GM10847 (cell line): Measurements from ENCODE around the gene FER1L5.

Experiments
- POLR2A ChIP-seq: IDR thresholded peaks from 2 replicates; pipeline ENCODE4 v1.6.1; 2011; ENCODE audit not compliant: insufficient read length; ENCODE audit errors: extremely low read depth

The FER1L5 gene

DNA sequence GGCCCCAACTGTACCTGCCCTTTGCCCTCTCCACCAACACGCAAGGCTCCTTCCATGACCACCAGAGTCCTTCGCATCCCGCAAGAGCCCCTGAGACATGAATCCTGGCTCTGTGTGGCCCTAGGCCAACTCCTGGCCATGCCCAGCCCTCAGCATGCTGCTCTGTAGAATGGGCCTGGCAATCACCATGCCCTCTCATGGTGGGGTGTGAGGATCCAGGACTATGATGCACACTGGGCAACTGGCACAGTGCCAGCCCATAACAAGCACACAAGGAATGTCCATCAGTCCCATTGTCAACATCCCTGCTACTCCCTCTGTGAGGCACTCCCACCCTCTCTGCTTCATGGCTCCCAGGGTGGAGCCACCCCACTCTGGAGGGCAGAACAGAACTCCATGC is 44.7 kb downstream of the FER1L5 start:
- TF ChIP-seq POLR2A: no peak

DNA sequence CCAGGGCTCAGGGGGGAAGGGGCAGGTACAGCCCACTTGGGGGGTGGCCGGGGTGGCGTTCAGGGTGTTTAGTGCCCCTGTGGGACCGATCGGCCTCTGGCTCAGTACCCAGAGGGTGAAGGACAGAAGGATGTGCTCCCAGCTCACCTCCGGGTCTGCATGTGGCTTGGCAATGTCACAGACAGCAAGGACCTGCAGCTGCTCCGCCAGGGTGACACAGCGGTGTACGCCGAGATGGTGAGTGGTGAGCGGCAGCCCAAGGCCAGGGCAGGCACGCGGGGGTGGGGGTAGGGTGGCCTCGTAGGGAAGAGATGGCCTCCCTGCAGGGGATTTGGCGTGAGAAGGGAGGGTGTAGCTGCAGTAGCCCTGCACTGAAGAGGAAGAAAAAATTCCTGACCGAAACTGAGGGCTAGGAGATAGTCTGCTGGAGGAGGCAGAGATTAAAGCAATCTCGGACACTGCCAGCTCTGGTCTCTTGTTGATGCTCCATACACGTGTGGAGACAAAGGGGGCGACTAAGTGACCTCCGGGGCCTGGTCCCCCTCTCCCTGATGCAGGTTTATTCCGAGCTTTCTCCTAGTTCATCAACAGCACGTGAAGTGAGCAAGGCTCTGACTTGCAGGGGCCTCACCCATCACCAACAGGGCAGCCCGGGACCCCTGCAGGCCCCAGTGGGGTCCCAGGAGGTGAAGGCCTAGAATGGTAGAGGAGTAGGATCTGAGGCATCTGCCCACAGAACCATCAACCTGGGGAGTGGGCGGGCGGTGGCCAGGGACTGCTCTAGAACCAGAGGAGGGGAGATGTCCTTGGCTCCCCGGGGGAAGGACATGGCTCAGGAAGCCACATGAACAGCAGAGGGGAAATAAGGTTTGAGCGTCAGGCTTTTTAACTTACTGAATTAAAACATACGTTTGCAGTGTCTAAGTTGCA is 45.4 kb downstream of the FER1L5 start:
- no peak for TF ChIP-seq POLR2A

DNA sequence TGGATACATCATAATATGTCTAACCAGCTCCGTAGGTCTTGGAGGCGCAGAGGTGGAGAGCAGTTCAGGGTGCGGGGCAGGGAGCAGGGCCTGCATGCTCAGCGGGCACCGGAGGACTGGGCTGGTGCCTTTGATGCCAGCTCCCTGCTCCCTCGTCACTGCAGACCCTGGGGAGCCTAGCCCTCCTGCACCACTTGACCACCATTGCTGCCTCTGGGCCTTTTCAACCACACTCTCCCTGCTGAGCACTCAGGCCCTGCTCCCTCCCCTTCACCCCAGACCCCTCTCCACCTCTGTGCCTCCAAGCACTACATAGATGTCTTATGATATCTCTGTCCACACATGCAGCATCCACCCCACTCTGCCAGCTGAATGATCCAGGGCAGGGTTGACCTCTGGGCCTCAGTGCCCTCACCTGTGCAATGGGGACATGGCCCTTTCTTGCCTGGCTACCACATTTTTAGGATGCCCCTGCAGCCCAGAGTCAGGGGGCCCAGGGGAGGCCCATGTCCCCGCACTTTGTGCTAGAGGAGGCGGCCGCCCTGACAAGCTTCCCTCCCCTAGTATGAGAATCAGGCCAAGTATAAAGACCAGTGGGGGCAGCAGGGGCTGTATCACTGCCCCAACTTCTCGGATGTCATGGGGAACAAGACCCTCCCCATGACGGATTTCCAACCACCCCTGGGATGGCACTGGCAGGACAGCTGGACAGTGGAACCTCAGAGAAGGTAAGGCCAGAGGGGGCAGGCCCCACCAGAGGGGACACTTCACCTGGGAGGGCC is 46.3 kb downstream of the FER1L5 start:
- no peak for TF ChIP-seq POLR2A

DNA sequence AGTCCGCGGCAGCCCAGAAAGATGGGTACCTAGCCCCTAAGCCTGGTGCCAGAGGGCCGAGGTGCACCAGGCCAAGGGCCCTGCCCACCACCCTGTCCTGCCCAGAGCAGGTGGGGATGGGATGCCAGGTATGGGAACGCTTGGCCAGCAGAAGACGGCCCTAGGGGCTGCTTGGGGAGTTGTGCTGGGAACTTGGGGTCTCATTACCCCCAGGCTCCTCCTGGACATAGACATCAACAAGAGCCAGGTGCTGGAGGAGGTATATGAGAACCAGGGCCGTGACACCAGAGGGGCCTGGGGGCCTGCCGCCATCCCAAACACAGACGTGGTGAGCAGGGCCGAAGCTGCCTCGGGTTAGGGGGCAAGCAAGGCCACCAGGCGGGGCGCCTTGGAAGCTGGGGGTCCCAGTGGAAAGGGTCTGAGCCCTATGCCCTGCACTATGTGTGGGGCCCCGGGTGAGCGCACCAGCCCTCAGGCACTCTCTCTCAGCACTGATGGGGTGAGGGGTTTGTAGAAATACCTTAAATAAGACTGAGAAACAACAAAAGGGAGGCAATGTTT is 46.9 kb downstream of the FER1L5 start:
- no peak for TF ChIP-seq POLR2A

DNA sequence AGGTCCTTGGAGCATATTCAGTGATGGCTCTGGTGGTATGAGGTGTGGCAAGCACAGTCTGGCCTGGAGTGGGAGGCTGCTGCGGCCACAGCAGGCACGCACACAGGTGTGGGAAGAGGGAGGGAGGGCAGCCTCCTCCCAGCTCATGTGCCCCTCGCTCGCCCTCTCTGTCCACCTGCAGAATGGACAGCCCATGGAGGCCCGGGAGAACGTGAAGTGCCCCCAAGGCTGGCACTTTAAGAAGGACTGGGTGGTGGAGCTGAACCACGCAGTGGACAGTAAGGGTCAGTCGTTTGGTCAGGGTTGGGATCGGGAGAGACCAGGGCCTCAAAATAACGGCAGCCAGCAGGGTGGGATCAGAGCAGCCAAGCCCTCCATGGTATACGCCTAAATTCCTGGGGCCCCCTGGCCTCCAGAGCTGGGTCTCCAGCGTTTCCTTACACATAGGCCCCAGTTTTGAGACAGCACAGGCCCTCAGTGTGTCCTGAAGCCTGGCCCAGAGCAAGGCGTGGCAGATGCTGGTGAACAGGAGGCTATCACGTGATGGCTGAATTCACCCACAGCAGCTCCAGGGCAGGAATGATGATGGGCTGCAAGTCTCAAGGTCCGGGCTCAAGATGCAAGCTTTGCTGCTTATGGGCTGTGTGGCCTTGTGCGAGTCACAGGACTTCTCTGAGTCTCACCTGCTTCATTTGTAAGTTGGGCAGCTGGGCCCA is 47.9 kb downstream of the FER1L5 start:
- TF ChIP-seq POLR2A: no peak

DNA sequence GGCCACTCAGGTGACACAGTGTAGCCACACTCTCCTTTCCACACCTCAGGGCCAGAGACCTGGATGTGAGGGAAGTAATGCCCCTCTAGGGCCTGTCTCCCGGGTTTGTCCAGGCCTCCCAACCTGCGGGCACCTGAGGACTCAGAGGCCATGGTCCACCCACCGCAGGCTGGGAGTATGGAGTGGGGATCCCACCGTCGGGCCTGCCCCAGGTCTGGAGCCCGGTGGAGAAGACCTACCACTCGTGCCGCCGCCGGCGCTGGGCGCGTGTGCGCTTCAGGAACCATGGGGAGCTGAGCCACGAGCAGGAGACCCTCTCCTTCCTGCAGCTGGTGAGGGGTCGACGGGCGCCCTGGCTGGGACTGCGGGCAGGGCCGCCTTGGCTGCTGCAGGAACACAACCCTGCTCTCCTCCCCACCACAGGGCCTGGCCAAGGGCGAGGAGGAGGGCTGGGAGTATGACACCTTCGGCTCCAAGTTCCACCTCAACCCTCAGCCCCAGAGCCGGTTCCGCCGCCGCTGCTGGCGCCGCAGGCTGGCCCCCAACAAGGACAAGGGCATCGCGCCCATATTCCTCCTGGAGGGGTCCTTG is 48.6 kb downstream of the FER1L5 start:
- no peak for TF ChIP-seq POLR2A

DNA sequence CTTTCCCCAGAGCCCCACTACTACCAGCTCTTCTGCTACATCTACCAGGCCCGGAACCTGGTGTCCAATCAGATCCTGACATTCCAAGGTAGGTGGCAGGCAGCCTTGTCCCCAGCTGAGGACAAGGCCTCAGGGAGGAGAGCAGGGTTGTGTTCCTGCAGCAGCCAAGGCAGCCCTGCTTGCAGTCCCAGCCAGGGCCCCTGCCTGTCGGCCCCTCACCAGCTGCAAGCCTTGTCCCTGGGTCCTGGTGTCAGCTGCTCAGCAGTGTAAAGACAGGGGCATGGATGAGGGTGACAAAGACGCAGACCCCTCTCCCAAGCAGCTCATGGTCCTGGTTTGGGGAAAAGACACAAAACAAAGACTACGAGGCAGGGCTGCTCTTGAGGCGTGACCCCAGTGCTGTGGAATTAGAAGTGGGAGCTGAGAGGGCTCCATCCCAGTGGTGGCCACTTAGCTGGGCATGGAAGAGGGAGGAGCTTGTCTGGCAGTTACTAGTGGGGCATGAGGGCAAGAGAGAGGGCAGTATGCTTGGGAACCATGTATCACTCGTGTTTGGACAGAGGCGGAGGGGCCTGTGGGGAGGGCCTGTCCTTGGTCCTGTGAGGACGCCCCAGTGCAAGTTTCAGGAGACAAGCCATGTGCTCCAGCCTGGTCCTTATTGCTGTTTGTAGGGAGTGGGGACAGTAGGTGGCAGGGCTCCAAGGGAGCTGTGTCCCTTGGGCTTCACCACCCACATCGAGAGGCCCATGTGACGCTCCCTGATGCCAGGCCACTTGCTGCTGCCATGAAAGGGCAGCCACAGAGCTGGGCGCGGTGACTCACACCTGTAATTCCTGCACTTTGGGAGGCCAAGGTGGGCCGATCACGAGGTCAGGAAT is 49.8 kb downstream of the FER1L5 start:
- no peak for TF ChIP-seq POLR2A

DNA sequence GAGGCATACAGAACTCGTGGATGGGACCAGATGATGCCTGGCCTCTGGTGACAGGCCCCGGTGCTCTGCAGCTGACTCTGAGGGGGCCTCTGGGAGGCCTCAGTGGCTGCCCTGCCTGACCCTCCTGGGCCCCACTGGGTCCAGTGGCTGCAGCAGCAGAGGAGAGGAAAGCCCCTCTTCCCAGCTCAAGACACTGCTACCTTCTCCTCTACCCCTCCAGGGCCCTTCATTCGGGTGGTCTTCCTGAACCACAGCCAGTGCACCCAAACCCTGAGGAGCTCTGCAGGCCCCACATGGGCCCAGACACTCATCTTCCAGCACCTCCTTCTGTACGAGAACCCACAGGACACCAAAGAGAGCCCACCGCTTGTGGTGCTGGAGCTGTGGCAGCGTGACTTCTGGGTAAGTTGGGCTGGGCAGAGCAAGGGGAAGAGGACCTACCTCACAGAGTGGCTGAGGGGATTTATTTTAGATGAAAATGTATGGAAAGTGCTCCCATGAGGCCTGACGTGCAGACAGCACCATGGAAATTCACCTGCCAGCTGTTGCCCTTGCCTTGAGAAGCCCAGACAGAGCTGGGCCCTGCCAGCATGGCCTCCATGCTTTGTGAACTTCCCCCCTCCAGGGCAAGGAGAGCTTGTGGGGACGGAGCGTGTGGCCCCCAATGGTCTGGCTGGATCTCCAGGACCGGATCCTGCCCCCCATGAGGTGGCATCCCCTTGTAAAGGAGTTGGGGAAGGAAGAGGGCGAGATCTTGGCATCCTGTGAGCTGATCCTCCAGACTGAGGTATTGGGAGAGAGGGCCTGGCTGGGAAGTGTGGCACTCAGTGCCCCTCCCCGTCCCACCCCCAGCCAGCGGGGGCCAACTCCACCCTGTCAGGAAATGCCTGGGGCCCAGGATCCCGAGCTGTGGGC is 51.0 kb downstream of the FER1L5 start:
- TF ChIP-seq POLR2A: no peak

DNA sequence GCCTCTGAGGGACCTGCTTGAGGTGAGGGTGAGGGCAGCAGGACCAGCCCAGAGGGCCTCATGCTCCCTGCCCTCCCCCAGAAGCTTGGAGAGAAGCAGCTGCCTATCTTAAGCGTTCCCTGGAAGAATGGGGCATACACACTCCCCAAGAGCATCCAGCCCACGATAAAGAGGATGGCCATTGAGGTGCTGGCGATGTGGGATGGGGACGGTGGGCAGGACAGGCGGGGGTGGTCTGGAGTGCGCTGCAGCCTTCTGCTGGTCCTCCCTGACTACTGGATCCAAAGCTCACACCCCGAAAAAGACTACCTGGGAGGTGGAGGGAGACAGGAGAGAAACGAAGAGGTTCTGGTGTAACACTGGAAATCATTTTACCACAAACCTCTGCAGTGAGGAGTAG is 51.7 kb downstream of the FER1L5 start:
- TF ChIP-seq POLR2A: no peak

DNA sequence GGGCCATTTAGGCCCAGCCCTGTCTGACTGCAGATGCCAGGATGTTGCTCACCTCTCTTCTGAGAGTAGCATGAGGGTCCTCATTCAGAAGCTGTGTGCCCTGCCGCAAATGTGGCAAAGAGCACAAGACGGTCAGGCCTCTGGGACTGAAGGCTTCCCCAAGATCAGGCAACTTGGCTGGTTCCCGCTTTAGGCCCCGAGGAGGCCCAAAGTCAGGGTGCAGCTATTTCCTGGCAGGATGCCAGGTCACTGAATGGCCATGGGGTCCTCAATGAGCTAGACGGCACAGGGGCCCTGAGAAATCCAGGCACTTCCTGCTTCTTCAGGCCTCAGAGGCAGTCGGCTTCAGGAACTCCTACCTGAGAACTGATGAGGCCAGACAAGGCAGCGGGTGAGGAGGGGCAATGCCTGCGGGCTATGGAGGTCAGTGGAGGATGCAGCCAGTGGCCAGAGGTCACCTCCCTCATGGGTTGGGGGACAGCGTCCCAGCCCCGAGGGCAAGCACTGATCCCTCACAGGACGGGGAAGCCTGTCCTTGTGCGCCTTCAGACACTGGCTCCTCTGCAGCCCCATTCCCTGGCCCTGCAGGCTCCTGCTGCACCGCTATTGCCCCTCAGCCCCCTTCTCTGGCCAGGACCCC is 52.4 kb downstream of the FER1L5 start:
- TF ChIP-seq POLR2A: no peak

DNA sequence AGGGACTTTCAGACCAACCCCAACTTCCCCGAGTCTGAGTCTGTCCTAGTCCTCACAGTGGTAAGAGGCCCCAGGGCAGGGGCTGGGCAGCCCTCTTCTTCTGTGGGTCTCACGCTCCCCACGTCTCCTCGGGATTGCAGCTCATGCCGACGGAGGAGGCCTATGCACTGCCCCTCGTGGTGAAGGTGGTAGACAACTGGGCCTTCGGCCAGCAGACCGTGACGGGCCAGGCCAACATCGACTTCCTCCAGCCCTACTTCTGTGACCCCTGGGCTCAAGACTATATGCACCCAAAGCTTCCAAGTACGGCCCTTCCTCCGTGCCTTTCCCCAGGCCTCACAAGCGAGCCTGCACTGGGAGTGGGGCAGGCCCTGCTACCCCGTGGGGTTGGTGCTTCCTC is 53.0 kb downstream of the FER1L5 start:
- no peak for TF ChIP-seq POLR2A

DNA sequence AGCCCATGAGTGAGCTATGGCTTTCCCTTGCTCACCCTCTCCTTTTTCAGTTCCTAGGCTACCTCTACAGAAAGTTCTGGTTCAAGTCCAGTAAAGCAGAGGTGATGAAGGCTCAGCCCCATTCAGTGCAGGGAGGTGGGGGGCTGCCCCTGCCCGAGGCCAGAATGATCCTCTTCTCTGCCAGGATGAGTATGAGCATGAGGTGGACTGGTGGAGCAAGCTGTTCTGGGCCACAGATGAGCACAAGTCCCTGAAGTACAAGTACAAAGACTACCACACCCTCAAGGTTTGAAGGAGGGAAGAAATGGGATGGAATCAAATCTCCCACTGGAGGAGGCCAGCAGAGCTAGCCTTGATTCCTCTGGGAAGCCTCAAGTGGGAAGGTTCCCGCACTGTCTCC is 54.9 kb downstream of the FER1L5 start:
- TF ChIP-seq POLR2A: no peak

DNA sequence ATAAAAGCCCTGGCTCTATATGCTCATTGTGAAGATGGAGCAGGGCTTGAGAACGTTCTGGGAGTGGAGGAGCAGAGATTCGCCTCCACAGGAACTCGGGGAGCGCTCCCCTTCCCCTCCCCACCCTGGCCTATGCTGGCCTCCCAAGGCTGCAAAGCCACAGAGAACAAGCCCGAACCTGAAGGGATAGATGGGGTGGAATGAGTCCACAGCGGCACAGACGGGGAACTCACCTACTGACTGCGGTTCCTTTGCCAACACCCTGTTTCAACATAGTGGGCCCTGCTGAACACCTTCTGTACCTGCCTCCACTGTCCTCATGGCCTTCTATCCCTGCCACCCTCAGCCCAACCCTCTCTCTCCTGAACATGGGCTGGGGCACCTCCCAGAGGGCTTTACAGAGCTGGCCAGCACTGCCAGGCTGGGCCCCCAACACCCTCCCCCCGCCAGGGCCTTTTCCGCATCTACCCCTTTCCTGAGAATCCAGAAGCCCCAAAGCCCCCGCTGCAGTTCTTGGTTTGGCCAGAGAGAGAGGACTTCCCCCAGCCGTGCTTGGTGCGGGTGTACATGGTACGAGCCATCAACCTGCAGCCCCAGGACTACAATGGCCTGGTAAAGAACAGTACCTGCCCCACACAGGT is 55.8 kb downstream of the FER1L5 start:
- TF ChIP-seq POLR2A: no peak
